Neuronal stem cell (in vitro differentiated cells): Measurements from ENCODE around the gene CNGA4.

Experiments used
- DNase-seq: peaks from one replicate; pipeline ENCODE4 v3.0.0-alpha.2; 2013; ENCODE audit warnings: low spot score
- H2AFZ ChIP-seq: one replicate; pipeline ENCODE4 v1.6.1; 2013; ENCODE audit warnings: mild to moderate bottlenecking, low read length, inconsistent platforms
- H2AK5ac ChIP-seq: 2 replicates; pipeline ENCODE4 v1.6.1; 2013; ENCODE audit warnings: low read depth, mild to moderate bottlenecking, inconsistent platforms, low read length, moderate library complexity, mixed read lengths
- H2BK120ac ChIP-seq: 2 replicates; pipeline ENCODE4 v1.6.1; 2013; ENCODE audit warnings: low read depth, mild to moderate bottlenecking, inconsistent platforms, low read length, moderate library complexity, mixed read lengths
- H2BK12ac ChIP-seq: one replicate; pipeline ENCODE4 v1.6.1; 2013; ENCODE audit warnings: low read length, inconsistent platforms
- H2BK15ac ChIP-seq: 2 replicates; pipeline ENCODE4 v1.6.1; 2013; ENCODE audit warnings: mild to moderate bottlenecking, low read length, inconsistent platforms, mixed read lengths
- H2BK5ac ChIP-seq: one replicate; pipeline ENCODE4 v1.6.1; 2013; ENCODE audit warnings: inconsistent platforms, mild to moderate bottlenecking, low read length, moderate library complexity
- H3K14ac ChIP-seq: one replicate; pipeline ENCODE4 v1.6.1; 2013; ENCODE audit warnings: low read length, inconsistent platforms
- H3K18ac ChIP-seq: 2 replicates; pipeline ENCODE4 v1.6.1; 2013; ENCODE audit warnings: low read length, inconsistent platforms
- H3K23ac ChIP-seq: 2 replicates; pipeline ENCODE4 v1.6.1; 2013; ENCODE audit warnings: low read depth, mild to moderate bottlenecking, mixed read lengths, low read length, inconsistent platforms; ENCODE audit not compliant: poor library complexity
- H3K27ac ChIP-seq: replicated peaks from 3 replicates; pipeline ENCODE4 v1.5.1; 2013; ENCODE audit warnings: low read length, inconsistent platforms
- H3K27me3 ChIP-seq, 3 experiments: 2 replicates each; pipeline ENCODE4 v1.6.1; 2013; ENCODE audit warnings: low read length in 3 of 3, mild to moderate bottlenecking in 2 of 3, inconsistent platforms in 1 of 3, low read depth in 1 of 3, mixed read lengths in 1 of 3, moderate library complexity in 1 of 3; ENCODE audit not compliant: control insufficient read depth in 3 of 3, insufficient read depth in 3 of 3
- H3K36me3 ChIP-seq, 2 donors: replicated peaks in 1 of 2; 2 replicates each; pipeline ENCODE4 v1.6.1; 2013; ENCODE audit warnings: low read length in 2 of 2; ENCODE audit not compliant: control insufficient read depth in 2 of 2, insufficient read depth in 2 of 2
- H3K4ac ChIP-seq: 2 replicates; pipeline ENCODE4 v1.6.1; 2013; ENCODE audit warnings: inconsistent platforms, mild to moderate bottlenecking, low read length, moderate library complexity
- H3K4me1 ChIP-seq, 2 donors: 1 replicate in 1 of 2; 2 replicates in 1 of 2; pipeline ENCODE4 v1.6.1; 2013; ENCODE audit warnings: low read length in 2 of 2, low read depth in 1 of 2; ENCODE audit not compliant: control insufficient read depth in 2 of 2, insufficient read depth in 1 of 2
- H3K4me2 ChIP-seq: one replicate; pipeline ENCODE4 v1.6.1; 2013; ENCODE audit warnings: mild to moderate bottlenecking, low read length, inconsistent platforms; ENCODE audit not compliant: insufficient read depth, poor library complexity, severe bottlenecking
- H3K4me3 ChIP-seq, 2 donors: 2 replicates each; pipeline ENCODE4 v1.5.1; 2013; ENCODE audit warnings: low read length in 2 of 2, mild to moderate bottlenecking in 2 of 2, inconsistent platforms in 1 of 2, moderate library complexity in 1 of 2
- H3K79me1 ChIP-seq: one replicate; pipeline ENCODE4 v1.6.1; 2013; ENCODE audit warnings: low read depth, mild to moderate bottlenecking, inconsistent platforms, low read length, moderate library complexity
- H3K9ac ChIP-seq: one replicate; pipeline ENCODE4 v1.6.1; 2013; ENCODE audit warnings: mild to moderate bottlenecking, low read depth, low read length, inconsistent platforms; ENCODE audit not compliant: poor library complexity
- H3K9me3 ChIP-seq, 2 donors: replicated peaks in 1 of 2; 2 replicates each; pipeline versions ENCODE3 to v1.6.1; 2013; ENCODE audit warnings: low read length in 2 of 2, mild to moderate bottlenecking in 2 of 2, inconsistent platforms in 1 of 2, low read depth in 1 of 2, mixed read lengths in 1 of 2, moderate library complexity in 1 of 2; ENCODE audit not compliant: control insufficient read depth in 2 of 2, insufficient read depth in 1 of 2
- H4K8ac ChIP-seq: one replicate; pipeline ENCODE4 v1.6.1; 2013; ENCODE audit warnings: low read depth, mild to moderate bottlenecking, inconsistent platforms, low read length, moderate library complexity
- H4K91ac ChIP-seq: one replicate; pipeline ENCODE4 v1.6.1; 2013; ENCODE audit warnings: low read length, low read depth, mild to moderate bottlenecking, inconsistent platforms; ENCODE audit not compliant: poor library complexity
- WGBS, 2 donors: extraction: QIAGEN DNeasy Blood & Tissue Kit; methylation state at CpG; one replicate each; pipeline ENCODE4 v1.1.7; 2013; ENCODE audit warnings: missing lambda C conversion rate in 2 of 2, mixed read lengths in 1 of 2; ENCODE audit not compliant: insufficient read length in 2 of 2, insufficient replicate concordance in 1 of 2; ENCODE audit errors: extremely low coverage in 2 of 2; 5-methylcytosine and 5-hydroxymethylcytosine counted together

Gene CNGA4

DNA sequence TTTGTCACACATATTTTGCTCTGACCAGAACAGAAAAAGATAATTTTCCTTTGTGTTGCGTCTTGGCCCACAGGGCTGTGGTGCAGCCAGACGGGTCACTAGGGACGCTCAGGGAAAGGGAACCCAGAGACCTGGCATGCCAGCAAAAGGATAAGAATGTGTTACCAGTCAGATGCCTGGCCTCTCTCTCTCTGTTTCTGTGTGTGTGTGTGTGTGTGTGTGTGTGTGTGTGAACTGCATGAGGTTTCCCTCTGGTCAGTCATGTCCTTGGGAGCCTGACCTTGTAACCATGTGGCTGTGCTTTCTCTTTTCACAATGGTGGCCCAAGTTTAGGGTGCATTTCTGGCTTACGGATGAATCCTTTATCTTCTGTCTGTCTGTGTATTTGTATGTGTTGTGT lies 46.1 kb downstream of the CNGA4 start:
- Histone ChIP-seq H4K8ac (no peak overlapping the region), H2AFZ (no peak overlapping the region), H2BK12ac (no peak overlapping the region), H2BK15ac (no peak overlapping the region), H2BK5ac (no peak overlapping the region), H3K9me3 (no peaks in the 10 kb centered on the region), H3K14ac (no peak overlapping the region), H3K9ac (no peak overlapping the region), H3K27me3 (peaks cover 0 to 19% (median 0%) of the 10 kb centered on the region in 3 experiments), H3K4me2 (no peak overlapping the region), H2AK5ac (no peak overlapping the region), H3K27ac (no peak overlapping the region), H3K4me3 (peak overlapping the region in 1 of 2 donors; percentile 46), H3K4me1 (peaks cover 0 to 3% of the 10 kb centered on the region in 2 donors), H3K18ac (no peak overlapping the region), H3K36me3 (no peaks in the 10 kb centered on the region), H2BK120ac (no peak overlapping the region), H4K91ac (peak overlapping the region; percentile 56), H3K4ac (no peak overlapping the region), H3K23ac (no peak overlapping the region), H3K79me1 (no peaks in the 10 kb centered on the region)
- no peak for DNase-seq
- no CpG with 5 or more reads among the region's 4 CpGs for WGBS, 2 donors
